Tongue (tissue), 2 donors: Measurements from ENCODE around the gene PTGIS. TPM values are rescaled to one million over a fixed set of nuclear protein-coding genes. Genes with fewer than 3 reads are reported as not detected.
A peak's percentile ranks its signal among the peaks of the same experiment; 100 is the strongest.

Experiments used
- DNase-seq: peaks from one replicate; pipeline ENCODE4 v3.0.0-alpha.2; 2015
- total RNA-seq: library from RNA; depleted of rRNA; stranded (reverse); fragments of >200 nt; gene quantifications from one replicate; pipeline ENCODE4 v1.2.3, GENCODE V29; 2014

Gene PTGIS
- total RNA-seq, 1 donor from 2014 or later: 27.7 TPM

GRCh38 chr20:49529470-49529869 is 38.5 kb downstream of the PTGIS start:
- DNase-seq: no peak

- DNase-seq: no peak
Observed at GRCh38 chr20:49526568-49526967, 41.4 kb downstream of the PTGIS start.

- DNase-seq: no peak
Observed at GRCh38 chr20:49526056-49526455, 41.9 kb downstream of the PTGIS start.

DNA sequence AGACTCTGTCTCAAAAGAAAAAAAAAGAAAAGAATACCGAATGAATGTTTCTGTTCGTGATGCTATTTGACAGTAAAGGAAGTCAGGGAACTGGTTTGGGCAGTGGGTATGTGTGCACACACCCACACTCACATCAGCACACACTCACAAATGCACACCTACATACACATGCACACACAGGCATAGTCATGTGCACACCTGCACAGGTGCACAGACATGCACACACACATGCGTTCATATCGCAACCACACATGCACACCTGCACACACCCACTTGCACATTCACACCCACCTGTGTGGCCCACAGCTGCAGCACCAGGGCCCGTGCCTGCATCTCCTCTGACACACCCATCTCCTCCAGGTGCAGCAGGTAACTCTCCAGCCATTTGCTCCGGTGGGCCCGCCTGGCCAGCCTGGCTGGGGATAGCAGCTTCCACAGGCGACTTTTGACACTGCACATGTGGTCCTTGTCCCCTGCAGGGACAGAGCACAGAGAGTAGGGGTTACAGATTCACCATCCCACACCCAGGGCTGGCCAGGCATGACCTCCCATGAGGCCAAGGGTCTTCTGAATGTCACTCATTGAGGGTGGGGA is 44.1 kb downstream of the PTGIS start:
- DNase-seq: no peak

DNA sequence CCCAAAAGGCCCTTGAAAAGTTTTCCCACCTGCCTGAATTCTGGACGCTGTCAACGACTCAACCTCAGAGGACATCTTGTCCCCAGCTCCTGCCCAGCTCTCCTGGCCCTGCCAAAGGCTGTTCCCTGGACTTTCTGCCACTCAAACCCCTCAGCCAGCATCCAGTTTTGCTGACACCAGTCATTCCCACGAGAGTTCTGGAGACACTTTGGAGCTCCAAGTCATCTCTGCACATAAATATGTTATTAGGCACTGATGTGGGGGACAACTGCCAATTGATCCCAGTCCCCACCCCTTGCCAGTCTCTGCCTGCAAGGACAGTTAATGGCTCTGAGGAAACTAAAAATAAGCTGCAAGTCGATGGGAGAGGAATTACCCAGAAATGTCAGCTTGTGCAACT is 46.6 kb downstream of the PTGIS start:
- no peak for DNase-seq

- DNase-seq: no peak
Observed at GRCh38 chr20:49519777-49520359, 48.1 kb downstream of the PTGIS start.

DNA sequence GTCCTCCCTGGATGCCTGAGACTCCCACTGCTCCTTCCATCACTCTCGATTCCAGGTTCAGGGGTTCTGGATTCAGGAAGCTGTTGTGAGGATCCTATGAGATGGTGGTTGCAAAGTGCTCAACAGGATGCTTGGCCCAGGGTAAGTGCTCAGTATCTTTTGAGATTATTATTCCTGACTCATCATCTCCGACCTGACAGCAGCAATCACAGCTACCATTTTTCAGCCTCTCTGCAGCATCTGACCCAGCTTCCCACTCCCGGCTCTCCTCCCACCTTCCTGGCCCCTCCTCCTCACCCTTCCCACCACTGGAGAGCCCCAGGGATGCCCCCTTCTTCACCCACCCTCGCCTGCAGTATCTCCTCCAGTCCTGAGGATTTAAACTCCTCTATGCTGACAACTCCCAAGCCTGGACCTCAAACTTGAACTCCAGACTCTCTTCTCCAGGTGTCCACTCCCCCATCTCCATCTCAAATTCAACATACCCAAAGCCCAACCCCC is 48.7 kb downstream of the PTGIS start:
- DNase-seq: no peak

GRCh38 chr20:49518576-49518975 is 49.4 kb downstream of the PTGIS start:
- no peak for DNase-seq

DNA sequence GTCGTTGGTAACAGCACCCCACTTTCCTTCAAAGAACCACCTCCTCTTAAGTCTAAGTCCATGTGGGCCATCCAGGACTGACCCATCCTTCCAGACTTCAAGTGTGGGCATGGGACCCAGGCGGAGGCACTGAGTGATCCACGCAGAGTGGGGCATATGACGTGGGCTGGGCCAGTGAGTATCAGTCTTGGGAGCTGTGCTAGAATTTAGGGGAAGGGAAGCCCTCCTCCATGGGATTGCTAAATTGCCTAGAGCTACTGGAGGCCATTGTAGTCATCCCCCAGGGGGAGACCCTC is 50.2 kb downstream of the PTGIS start:
- DNase-seq: no peak

GRCh38 chr20:49516916-49517804 is 50.8 kb downstream of the PTGIS start:
- no peak for DNase-seq

DNA sequence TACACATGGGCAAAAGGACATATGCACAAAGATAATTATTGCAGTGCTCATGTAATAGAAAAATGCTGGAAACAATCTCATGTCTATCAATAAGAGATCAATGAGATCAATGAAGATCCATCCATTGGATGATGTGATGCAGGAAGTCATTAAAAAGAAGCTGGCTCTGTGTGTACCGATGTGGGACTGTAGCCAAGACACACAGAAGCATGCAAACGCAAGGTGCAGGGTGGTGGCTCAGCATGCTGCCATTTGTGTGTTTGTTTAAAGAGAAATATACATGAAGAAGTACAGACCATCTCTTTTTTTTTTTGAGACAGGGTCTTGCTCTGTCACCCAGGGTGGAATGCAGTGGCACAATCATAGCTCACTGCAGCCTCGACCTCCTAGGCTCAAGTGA is 52.4 kb downstream of the PTGIS start:
- no peak for DNase-seq

DNA sequence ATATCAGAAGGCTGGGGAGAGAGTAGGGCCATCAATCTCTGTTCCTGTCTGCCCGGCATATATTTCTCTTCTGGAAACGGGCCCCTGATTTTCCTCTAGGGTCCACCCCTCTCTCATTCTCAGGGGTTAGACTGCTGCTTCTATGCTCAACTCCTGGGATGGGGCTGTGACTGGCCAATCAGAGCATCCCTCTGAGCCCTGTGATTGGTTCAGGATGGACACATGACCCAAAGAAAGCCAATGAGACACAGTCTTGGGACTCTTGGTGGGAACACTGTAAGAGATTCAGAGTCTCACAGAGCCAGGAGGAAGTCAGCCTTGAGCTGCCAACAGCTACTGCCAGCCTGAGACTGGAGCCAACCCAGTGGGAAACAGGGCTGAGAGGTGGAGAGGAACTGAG is 54.4 kb downstream of the PTGIS start:
- DNase-seq: no peak

DNA sequence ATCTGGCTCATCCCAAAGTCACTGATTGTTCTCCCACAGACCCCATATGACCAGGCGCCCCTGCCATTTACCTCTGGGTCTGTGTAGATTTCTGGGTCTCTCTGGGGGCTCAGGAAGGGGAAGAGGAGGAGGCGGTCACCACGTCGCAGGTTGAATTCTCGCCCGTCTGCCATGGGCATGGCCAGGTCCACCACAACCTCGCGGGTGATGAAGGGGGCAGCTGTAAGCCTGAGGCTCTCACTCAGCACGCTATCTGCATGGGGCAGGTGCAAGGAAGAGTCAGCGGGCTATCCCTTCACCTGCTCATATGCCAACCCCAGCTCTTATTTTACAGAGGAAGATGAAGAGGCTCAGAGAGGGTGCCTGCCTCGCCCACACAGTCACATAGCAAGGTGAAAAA is 54.9 kb downstream of the PTGIS start:
- no peak for DNase-seq

GRCh38 chr20:49511788-49512525 is 56.0 kb downstream of the PTGIS start:
- DNase-seq: no peak

- peak; percentile 64 for DNase-seq
Observed at GRCh38 chr20:49510562-49511122, 57.3 kb downstream of the PTGIS start.

GRCh38 chr20:49508435-49509199 is 59.3 kb downstream of the PTGIS start:
- peak; percentile 72 for DNase-seq

- DNase-seq: peak; percentile 17
Observed at GRCh38 chr20:49507741-49508434, 60.0 kb downstream of the PTGIS start.

DNA sequence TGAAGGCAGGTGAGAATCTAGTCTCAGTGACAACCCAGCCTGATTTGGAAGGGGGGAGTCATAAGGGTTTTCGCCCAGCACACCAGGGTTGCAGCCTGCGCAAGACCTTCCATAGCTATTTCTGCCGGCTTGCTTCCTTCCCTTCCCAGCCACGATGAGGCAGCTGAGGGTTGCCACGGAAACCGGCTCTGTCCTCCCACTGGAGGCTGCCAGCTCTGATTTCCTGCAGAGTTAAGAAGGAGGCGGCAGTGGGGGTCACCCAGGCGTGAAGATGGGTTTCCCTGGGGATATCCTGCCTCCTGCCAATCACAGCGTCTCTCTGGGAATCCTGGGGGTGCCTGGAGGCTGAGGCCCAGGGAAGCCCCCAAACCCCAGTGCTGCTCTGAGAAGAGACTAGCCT is 62.4 kb downstream of the PTGIS start:
- peak; percentile 62 for DNase-seq

GRCh38 chr20:49503176-49503575 is 64.8 kb downstream of the PTGIS start:
- DNase-seq: no peak

DNA sequence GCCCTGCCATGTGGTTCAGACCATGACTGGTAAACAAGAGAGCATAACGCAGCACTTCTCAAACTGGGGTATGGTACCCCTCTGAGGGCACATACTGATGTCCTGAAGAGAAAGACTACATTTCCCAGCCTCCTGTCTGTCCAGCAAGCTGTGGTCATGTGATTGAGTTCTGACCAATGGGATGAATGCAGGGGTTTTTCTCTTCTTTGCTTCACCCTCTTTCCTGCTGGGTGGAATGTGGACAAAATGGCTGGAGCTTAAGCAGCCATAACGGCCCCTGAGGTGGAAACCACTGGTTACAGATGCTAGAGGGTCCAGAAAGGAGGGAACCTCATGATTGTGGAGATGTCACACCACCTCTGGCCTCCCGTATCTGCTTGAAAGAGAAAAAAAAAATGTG is 66.0 kb downstream of the PTGIS start:
- peak; percentile 12 for DNase-seq

GRCh38 chr20:49497398-49497669 is 70.6 kb downstream of the PTGIS start:
- no peak for DNase-seq
